Retinal pigment epithelial cell (primary cell): ENCODE results near the gene DYTN.

Experiments
- DNase-seq: peaks from one replicate; pipeline ENCODE4 v3.0.0-alpha.2; 2010; ENCODE audit warnings: low read depth
- H3K4me3 ChIP-seq: 2 replicates; pipeline ENCODE4 v1.5.1; 2011; ENCODE audit warnings: mild to moderate bottlenecking, low read length, control low read depth, moderate library complexity
- CTCF ChIP-seq: conservative IDR thresholded peaks from 2 replicates; pipeline ENCODE4 v1.5.1; 2011; ENCODE audit warnings: low read depth, low read length, control low read depth, inconsistent platforms

The DYTN gene

GRCh38 chr2:206683546-206683945 lies 34.6 kb downstream of the DYTN start:
- no peak for TF ChIP-seq CTCF
- no peak for DNase-seq
- no peak overlapping the region for H3K4me3 ChIP-seq

- TF ChIP-seq CTCF, result no peak
- no peak for DNase-seq
- H3K4me3 ChIP-seq, result no peak overlapping the region
These were observed 47.5 kb downstream of the DYTN start for GRCh38 chr2:206670531-206671319.

- no peak overlapping the region for H3K4me3 ChIP-seq
These were observed 52.9 kb downstream of the DYTN start for GRCh38 chr2:206665251-206665650.

GRCh38 chr2:206657087-206657486 lies 61.1 kb downstream of the DYTN start:
- H3K4me3 ChIP-seq, result no peak overlapping the region
- DNase-seq, result no peak

More at GRCh38 chr2:206665251-206665650, 52.9 kb downstream of the DYTN start:
- TF ChIP-seq CTCF, result no peak
- DNase-seq, result no peak

GRCh38 chr2:206647985-206648384 lies 70.2 kb downstream of the DYTN start:
- TF ChIP-seq CTCF, result no peak
- no peak overlapping the region for H3K4me3 ChIP-seq
- DNase-seq, result no peak

More at GRCh38 chr2:206657087-206657486, 61.1 kb downstream of the DYTN start:
- no peak for TF ChIP-seq CTCF

GRCh38 chr2:206642075-206643025 lies 75.8 kb downstream of the DYTN start, which contains the start of gene FAM237A:
FAM237A (plus strand) TSS chr2:206642487; CDS start chr2:206644237, 1,750 bp downstream.
- peak within 1 kb of the TSS; percentile 12 for H3K4me3 ChIP-seq
- peak; percentile 19 for DNase-seq
- no peak for TF ChIP-seq CTCF
